ENCODE results near the gene C22orf23. TPM values are rescaled to one million over a fixed set of nuclear protein-coding genes. Genes with fewer than 3 reads are reported as not detected.

Gene C22orf23
- total RNA-seq (2016; rRNA removed; fragmentation: Illumina TruSeq; extraction: Trizol) (0.24 and 0.32 TPM in 2 replicates), polyA plus RNA-seq (2011; rRNA removed) (0.21 and 0.24 TPM in 2 replicates), polyA minus RNA-seq (2011; rRNA and poly(A)+ RNA removed; ENCODE audit: low replicate concordance) (0.21 and 0.34 TPM in 2 replicates), Bru-seq, nascent RNA (percentile 16 among the genes with signal in this experiment), BruChase-seq, experiment 1, labeled RNA remaining after a 6-hour chase (percentile 13 among the genes with signal in this experiment), BruChase-seq, experiment 2, labeled RNA remaining after a 2-hour chase (percentile 14 among the genes with signal in this experiment)
- total RNA-seq (2016; cell fraction: cytosol; rRNA removed; fragmentation: Illumina TruSeq; extraction: Trizol; ENCODE audit: low read depth) = 0.40 and 0.44 TPM in 2 replicates
- total RNA-seq (2016; cell fraction: insoluble cytoplasmic fraction; rRNA removed; fragmentation: Illumina TruSeq; extraction: Trizol) = 0.22 and 0.28 TPM in 2 replicates
- 0.68 and 1.1 TPM in 2 replicates for total RNA-seq (2016; cell fraction: membrane; rRNA removed; fragmentation: Illumina TruSeq; extraction: Trizol)
- total RNA-seq (2016; cell fraction: nucleus; rRNA removed; fragmentation: Illumina TruSeq; extraction: Trizol) = 0.50 TPM in 2 replicates
- 0.13 and 0.25 TPM in 2 replicates for polyA plus RNA-seq (2011; cell fraction: cytosol; rRNA removed)
- polyA plus RNA-seq (2011; cell fraction: nucleus; rRNA removed) = 0.34 and 0.45 TPM in 2 replicates
- polyA plus RNA-seq (2012) = 0.21 and 0.31 TPM in 2 replicates
- polyA plus RNA-seq (2016; cell fraction: cytosol; fragmentation: Illumina TruSeq; extraction: Trizol; ENCODE audit: low read depth) = 0.36 and 0.62 TPM in 2 replicates
- polyA plus RNA-seq (2016; cell fraction: insoluble cytoplasmic fraction; fragmentation: Illumina TruSeq; extraction: Trizol; ENCODE audit: low read depth) = 0.39 and 0.41 TPM in 2 replicates
- 0.43 and 0.85 TPM in 2 replicates for polyA plus RNA-seq (2016; cell fraction: membrane; fragmentation: Illumina TruSeq; extraction: Trizol; ENCODE audit: low read depth)
- 0.55 TPM in 1 of 2 replicates, not detected in the other for polyA plus RNA-seq (2016; cell fraction: nucleus; fragmentation: Illumina TruSeq; extraction: Trizol; ENCODE audit: insufficient read depth, low read depth)
- not detected in 2 replicates for polyA minus RNA-seq (2011; cell fraction: cytosol; rRNA and poly(A)+ RNA removed)
- 0.77 TPM in 1 of 2 replicates, not detected in the other for polyA minus RNA-seq (2011; cell fraction: nucleus; rRNA and poly(A)+ RNA removed)
- long read RNA-seq, experiment 1 = 0 reads
- long read RNA-seq, experiment 2 = 0 reads

DNA sequence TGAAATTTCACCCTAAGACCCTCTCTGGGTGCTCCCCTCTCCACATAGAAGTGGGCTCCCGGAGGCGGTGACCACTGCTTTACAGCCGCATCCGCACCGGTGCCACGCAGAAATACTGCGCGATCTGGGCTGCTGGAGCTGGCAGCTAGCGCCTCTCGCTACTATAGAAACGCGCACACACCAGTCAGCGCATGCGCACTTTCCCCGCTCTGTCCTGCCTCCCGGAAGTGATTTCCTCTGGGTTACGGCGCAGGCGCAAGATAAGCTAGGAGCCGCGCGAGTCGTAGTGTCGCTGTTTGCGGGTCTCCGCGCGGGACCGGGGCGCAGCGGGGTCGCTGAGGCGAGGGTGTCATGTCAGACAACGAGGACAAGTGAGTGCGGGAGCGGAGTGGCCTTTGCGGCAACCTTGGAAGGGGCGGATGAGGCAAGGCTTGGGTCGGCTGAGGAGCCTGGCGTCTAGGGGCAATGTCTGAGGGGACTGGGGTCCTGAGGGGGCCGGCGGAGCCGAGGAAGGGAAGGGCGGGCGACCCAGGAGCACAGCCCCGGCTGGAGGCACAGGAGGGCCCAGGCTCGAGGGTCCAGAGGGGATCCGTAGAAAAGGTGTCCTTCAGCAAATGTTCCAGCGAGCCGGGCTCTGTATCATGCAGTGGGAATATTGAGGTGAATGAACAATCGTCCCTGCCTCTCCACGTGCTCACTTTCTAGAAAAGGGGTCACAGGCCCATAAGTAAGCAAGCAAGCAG lies at the start of gene C22orf23, which contains the start of gene POLR2F:
Gene C22orf23 (minus strand): TSS at position 165 of the 743 bp plus-strand sequence. CDS start 452 bp downstream, outside the sequence.
Gene POLR2F (plus strand): TSS at position 263 of the 743 bp plus-strand sequence. CDS start 89 bp downstream, at position 352.
- Histone ChIP-seq H3K4me2 (ENCODE audit: low read depth, low read length) (peak within 1 kb of the TSS; percentile 97), H3K4me3 (replicated peaks in 1 of 3; ENCODE audit: insufficient read depth in 1 of 3, low read depth in 2 of 3, low read length in 3 of 3) (peak within 1 kb of the TSS; percentile 75 to 98 (median 91)), H4K20me1 (ENCODE audit: insufficient read depth, low read length) (no peaks in the 10 kb centered on the region), H3K27me3 (ENCODE audit: control insufficient read depth in 1 of 2, insufficient read depth in 2 of 2, low read length in 2 of 2) (no peaks in the 10 kb centered on the region; a peak in 1 of 5 replicates), H2AFZ (ENCODE audit: low read length) (no peak within 1 kb of the TSS), H3K9me3 (ENCODE audit: low read length) (no peaks in the 10 kb centered on the region), H3K9ac (ENCODE audit: insufficient read depth, low read depth, low read length) (peak within 1 kb of the TSS; percentile 84), H3K27ac (ENCODE audit: extremely low read length, insufficient read depth, low read length) (peak within 1 kb of the TSS; percentile 49), H3K36me3 (replicated peaks in 1 of 2; ENCODE audit: control insufficient read depth in 1 of 2, insufficient read depth in 2 of 2, low read length in 2 of 2) (peaks cover 13 to 19% of the 10 kb centered on the region in 2 experiments), H3K4me1 (ENCODE audit: insufficient read depth, low read length) (peaks cover 53% of the 10 kb centered on the region), H3K79me2 (ENCODE audit: insufficient read depth, low read length) (peaks cover 28% of the 10 kb centered on the region)
- ChIA-PET CTCF (ENCODE audit: low intra/inter-chr PET ratio, low total read pairs) (no interaction called here), POLR2A (interaction anchor here (0.8 to 3.5 kb wide), 12 partner anchors 9 to 149 kb away, joined by 3 to 19 read pairs (median 5); partner anchors contain the start of genes ANKRD54 and GCAT)
- FAIRE-seq = peak; percentile 95
- intact Hi-C loops (cut with micrococcal nuclease; ENCODE audit: unreplicated experiment) = no loop called here
- WGBS (ENCODE audit: low lambda C conversion rate) = 3% methylated on average over 13 of the region's 52 CpGs
- ATAC-seq = peak; percentile 89
- peak; percentile 92 for DNase-seq (ENCODE audit: low spot score)
- TSS peak; percentile 66 for BruUV-seq (replicated peaks)
- in situ Hi-C loops (cut with HindIII; ENCODE audit: extremely low pct_ligation_motif_present, low pct_unique_long_range_greater_than_20kb) = no loop called here
- TF ChIP-seq ZNF713 (CRISPR knock-in tag; IDR thresholded peaks at IDR 0.05) (no peak), ZNF572 (CRISPR knock-in tag; IDR thresholded peaks at IDR 0.05) (peak; percentile 85; the same call in 1 of the 2 replicates), GFI1 (CRISPR knock-in tag; IDR thresholded peaks at IDR 0.05; ENCODE audit: borderline replicate concordance) (no peak), PHF8 (CRISPR knock-in tag; IDR thresholded peaks at IDR 0.05) (peak; percentile 87), NCOA2 (CRISPR knock-in tag; IDR thresholded peaks at IDR 0.05) (no peak), SRSF1 (optimal IDR thresholded peaks at IDR 0.05; ENCODE audit: low read depth, low read length) (no peak), KLF6 (CRISPR knock-in tag; IDR thresholded peaks at IDR 0.05) (0 out of 2 replicates have a peak, but pooled peaks have one; percentile 32), GPN1 (CRISPR knock-in tag; IDR thresholded peaks at IDR 0.05; ENCODE audit: borderline replicate concordance) (no peak), ZNF577 (CRISPR knock-in tag; IDR thresholded peaks at IDR 0.05; ENCODE audit: borderline replicate concordance, low read depth) (no peak), ZNF207 (IDR thresholded peaks at IDR 0.05; ENCODE audit: borderline replicate concordance) (no peak), NAIF1 (CRISPR knock-in tag; IDR thresholded peaks at IDR 0.05; ENCODE audit: borderline replicate concordance) (peak; percentile 93)
- TF ChIP-seq, protein P1, sequence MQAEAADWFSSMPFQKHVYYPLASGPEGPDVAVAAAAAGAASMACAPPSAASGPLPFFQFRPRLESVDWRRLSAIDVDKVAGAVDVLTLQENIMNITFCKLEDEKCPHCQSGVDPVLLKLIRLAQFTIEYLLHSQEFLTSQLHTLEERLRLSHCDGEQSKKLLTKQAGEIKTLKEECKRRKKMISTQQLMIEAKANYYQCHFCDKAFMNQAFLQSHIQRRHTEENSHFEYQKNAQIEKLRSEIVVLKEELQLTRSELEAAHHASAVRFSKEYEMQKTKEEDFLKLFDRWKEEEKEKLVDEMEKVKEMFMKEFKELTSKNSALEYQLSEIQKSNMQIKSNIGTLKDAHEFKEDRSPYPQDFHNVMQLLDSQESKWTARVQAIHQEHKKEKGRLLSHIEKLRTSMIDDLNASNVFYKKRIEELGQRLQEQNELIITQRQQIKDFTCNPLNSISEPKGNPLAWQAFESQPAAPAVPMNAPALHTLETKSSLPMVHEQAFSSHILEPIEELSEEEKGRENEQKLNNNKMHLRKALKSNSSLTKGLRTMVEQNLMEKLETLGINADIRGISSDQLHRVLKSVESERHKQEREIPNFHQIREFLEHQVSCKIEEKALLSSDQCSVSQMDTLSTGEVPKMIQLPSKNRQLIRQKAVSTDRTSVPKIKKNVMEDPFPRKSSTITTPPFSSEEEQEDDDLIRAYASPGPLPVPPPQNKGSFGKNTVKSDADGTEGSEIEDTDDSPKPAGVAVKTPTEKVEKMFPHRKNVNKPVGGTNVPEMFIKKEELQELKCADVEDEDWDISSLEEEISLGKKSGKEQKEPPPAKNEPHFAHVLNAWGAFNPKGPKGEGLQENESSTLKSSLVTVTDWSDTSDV (CRISPR knock-in tag; IDR thresholded peaks at IDR 0.05) = 0 out of 2 replicates have a peak, but pooled peaks have one; percentile 26
- TF ChIP-seq, protein P2, sequence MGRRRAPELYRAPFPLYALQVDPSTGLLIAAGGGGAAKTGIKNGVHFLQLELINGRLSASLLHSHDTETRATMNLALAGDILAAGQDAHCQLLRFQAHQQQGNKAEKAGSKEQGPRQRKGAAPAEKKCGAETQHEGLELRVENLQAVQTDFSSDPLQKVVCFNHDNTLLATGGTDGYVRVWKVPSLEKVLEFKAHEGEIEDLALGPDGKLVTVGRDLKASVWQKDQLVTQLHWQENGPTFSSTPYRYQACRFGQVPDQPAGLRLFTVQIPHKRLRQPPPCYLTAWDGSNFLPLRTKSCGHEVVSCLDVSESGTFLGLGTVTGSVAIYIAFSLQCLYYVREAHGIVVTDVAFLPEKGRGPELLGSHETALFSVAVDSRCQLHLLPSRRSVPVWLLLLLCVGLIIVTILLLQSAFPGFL (CRISPR knock-in tag; IDR thresholded peaks at IDR 0.05) = no peak; the same call in 1 of the 2 replicates
- TF ChIP-seq, protein P3, sequence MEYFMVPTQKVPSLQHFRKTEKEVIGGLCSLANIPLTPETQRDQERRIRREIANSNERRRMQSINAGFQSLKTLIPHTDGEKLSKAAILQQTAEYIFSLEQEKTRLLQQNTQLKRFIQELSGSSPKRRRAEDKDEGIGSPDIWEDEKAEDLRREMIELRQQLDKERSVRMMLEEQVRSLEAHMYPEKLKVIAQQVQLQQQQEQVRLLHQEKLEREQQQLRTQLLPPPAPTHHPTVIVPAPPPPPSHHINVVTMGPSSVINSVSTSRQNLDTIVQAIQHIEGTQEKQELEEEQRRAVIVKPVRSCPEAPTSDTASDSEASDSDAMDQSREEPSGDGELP (IDR thresholded peaks at IDR 0.05; ENCODE audit: borderline replicate concordance, low read depth) = no peak

Measured in HepG2 (cell line).